HG03066 (cell line): ENCODE results near the gene TTC29.
"Not testable (repeated sequence)": the region's sequence is repeated elsewhere in the genome, so short reads cannot be mapped to it uniquely, and the experiment has no call there.

Experiments
- ATAC-seq: cut with Tn5 transposase; IDR thresholded peaks from one replicate; pipeline ENCODE4 v1.9.1; 2021; ENCODE audit warnings: low read depth; ENCODE audit not compliant: unreplicated experiment

The TTC29 gene

DNA sequence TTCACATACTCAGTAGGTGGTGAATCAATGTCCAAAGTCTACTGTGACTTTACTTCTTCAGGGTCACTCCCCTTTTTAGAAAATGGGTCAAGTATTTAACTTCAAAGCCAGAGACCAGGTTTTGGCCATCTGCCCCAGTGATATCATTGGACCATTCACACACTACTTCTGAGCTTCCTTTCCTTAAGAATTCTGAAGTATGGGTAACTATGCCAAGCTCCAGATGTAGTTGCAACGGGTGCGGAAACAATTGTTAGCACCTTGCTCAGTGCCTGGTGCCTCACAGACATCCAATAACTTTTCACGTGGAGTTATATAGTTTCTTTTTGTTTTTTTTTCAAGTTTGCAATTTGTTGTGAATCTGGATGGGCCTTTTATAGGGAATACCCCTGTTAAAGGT, 62.6 kb downstream of the TTC29 start:
- no peak for ATAC-seq

GRCh38 chr4:146857298-146857697, 88.4 kb downstream of the TTC29 start:
- no peak for ATAC-seq

DNA sequence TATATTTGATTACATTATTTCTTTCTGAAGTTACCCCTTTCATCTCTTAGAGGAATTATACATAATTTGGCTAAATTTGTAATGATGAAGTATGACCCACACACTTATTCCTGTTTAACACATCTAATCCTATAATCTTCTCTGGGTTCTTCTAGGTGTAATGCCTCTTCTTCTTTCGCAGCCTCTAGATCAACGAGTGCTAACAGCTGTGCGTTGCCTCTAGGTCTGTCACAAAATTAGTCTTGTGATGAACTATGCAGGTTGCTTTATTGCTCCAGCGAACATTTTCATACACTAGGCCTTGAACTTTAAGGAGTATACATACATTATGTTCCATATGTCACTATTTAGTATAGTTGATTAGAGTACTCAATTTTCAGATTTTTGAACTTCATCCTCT, 89.9 kb downstream of the TTC29 start:
- ATAC-seq, result no peak

DNA sequence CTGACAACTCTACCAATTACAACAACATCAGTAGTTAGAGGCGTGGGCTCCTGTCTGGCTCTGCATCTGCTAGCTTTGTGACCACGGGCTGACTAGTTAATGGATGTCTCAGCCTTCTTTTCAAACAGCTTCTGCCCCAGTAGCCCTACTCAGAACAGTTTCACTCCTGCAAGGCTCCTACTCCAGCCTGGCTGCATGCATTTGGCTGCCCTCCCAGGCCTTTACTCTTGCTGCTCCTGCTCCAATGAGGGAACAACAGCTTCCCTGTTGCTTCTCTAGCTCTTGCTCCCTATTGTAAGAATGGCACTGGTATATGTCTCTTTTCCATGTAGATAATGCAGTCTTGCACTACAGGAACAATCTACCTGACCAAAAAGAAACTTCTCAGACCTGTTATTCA, 93.3 kb downstream of the TTC29 start:
- no peak for ATAC-seq

- no peak for ATAC-seq
These were observed 98.3 kb downstream of the TTC29 start for GRCh38 chr4:146847345-146847744.

DNA sequence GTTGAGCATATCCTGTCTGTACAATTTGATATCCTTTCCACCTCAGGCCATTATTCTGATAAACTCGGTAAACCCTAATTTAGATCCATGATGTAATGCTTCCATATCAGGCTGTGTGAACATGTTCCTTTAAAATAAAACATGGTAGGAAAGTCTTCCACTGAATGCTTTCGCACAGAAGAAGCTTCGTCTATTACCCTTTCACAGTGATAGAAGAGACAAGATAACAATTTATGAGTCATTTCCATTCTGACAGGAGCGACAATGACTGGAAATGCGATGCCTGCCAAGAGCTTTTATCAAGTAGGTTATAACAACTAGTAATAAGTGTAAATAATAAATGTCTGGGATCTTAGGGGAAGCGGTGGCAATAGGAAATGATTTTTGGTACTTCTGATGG, 98.8 kb downstream of the TTC29 start:
- no peak for ATAC-seq

GRCh38 chr4:146844761-146845160, 100.9 kb downstream of the TTC29 start:
- ATAC-seq, result no peak

DNA sequence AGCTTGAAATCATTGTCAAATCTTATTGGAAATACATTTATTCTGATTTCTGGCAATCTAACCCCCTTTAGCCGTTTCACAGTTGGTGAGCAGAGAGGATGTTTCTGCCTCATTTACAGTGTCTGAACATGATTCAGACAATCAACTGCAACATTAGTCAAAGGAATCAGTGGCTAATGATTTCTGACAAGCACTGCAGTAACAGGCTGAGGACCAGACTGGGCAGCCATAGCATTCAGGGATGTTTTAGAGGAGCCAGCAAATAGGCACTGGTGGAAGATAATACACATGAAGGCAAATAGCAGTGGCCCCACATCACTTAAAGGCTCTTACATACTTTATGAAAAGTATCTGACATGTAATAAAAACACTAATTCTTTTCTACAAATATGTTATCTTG, 102.8 kb downstream of the TTC29 start:
- ATAC-seq, result no peak

DNA sequence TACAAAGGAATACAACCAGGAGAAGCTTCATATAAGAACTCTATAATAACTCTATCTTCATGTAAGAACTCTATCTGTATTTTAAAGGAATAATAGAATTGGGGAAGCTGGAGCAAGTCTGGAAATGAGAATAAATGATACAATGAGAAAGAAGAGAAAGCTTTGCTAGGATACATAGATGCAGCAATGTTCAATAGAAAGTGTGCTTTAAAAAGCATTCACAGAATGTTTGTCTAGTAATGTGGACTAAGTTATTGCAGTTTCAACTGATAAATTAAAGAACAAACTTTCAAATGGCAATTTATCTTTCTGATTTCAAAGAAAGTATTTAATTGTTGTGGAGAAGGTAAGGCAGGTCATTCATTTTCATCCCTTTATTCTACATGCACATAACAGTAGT, 104.9 kb downstream of the TTC29 start:
- no peak for ATAC-seq

- no peak for ATAC-seq
These were observed 110.6 kb downstream of the TTC29 start for GRCh38 chr4:146835096-146835495.

DNA sequence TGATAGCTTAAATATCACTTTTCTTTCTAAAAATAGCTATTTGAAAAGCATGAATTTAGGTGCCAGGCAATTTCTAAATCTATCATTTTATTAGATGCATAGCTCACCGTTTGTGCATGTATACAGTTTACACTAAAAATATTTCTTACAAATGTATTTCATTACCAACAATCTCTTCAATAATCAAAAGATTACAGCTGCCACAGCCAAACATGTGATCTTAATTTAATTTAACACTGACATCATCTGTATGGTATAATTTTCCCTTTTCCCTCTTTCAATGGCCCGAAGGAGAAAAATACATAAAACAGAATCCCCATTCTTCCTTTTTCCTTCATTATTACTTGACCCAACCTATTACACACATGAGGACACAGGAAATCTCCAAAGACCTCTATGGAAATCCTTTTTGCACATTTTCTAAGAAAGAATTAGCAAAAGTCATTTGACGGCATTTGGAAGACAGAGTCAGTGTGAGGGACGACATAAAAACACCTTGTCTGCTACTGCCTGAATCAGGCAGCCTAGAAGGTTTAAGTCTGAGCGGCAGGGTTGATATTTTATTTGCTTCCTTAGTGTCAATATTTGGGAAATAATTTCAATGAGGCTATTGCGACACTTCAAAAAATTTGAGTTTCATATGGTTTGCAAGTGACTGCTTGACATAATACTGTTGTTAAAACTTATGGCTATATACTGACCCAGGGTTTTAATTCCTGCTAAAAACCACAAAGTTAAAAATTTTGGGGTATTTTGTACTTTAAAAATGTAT, 111.2 kb downstream of the TTC29 start:
- ATAC-seq, result no peak

DNA sequence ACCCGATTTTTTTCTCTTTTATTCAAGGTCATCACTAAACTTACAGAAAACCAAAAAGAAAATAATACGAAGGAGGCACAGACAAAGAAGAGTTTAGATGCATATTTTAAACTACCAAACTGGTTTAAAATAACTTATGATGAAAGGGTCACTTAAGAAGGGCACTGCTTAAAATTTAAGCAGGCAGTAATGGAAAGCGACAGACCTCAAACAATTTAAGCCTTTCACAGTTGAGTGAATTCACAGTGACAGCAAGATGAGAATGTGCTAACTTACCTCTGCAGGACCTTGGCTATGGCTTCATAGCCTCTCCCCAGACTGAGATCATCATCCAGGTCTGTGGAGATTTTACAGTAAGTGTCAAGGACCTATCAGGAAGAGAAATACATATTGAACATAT, 112.1 kb downstream of the TTC29 start:
- no peak for ATAC-seq

DNA sequence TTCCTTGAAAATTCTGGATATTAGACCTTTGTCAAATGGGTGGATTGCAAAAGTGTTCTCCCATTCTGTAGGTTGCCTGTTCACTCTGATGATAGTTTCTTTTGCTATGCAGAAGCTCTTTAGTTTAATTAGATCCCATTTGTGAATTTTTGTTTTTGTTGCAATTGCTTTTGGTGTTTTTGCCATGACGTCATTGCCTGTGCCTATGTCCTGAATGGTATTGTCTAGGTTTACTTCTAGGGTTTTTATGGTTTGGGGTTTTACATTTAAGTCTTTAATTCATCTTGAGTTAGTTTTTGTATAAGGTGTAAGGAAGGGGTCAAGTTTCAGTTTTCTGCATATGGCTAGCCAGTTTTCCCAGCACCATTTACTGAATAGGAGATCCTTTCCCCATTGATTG, 122.7 kb downstream of the TTC29 start:
- ATAC-seq, result not testable (repeated sequence)

DNA sequence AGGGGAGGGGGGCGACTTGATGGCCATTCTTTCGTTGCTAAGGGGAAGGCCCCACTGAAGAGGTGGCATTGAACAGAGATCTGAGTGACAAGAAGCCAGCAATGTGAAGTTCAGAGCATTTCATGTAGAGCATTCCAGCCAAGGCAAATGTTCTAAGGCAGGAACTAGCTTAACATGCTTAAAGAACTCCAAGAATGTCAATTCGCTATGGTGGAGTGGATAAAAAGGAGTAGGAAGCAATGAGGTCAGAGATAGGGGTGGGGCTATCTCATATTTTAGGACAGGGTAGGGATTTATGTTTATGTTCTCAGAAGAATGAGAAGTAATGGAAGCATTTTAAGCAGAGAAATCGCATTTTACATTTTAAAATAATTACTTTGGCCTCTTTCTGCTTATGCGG, 130.9 kb downstream of the TTC29 start:
- no peak for ATAC-seq

GRCh38 chr4:146795711-146796110, 150.0 kb downstream of the TTC29 start:
- no peak for ATAC-seq

DNA sequence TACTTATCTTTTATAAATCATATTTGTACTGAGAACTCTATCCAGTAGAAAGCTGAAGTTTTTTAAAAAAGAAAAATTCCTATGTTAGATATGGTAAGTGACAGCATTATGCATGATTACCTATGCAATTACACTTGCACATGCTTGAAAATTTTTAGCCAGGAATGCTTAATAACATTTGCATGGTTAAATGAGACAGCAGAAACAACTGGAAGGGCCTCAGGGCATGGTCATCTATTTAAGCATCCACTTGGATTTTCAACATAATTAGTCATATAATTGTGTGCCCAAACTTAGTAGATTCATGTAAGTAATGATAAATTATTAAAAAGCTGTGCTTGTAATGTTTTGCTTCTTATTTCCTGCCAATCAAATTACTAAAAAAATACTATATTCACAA, 151.9 kb downstream of the TTC29 start:
- ATAC-seq, result no peak

DNA sequence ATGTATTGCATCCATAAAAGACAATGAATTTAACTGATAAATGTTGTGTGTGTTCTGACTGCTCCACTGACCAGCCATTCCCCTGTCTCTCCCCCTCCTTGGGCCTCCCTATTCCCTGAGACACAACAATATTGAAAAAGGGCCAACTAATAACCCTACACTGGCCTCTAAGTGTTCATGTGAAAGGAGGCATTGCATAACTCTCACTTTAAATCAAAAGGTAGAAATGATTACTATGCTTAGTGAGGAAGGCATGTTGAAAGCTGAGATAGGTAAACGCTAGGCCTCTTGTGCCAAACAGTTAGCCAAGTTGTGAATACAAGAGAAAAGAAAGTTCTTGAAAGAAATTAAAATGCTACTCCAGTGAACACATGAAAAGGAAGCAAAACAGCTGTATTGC, 154.2 kb downstream of the TTC29 start:
- no peak for ATAC-seq

- ATAC-seq, result no peak
These were observed 155.1 kb downstream of the TTC29 start for GRCh38 chr4:146790515-146790914.

GRCh38 chr4:146787731-146788130, 157.9 kb downstream of the TTC29 start:
- no peak for ATAC-seq

- ATAC-seq, result no peak
These were observed 169.0 kb downstream of the TTC29 start for GRCh38 chr4:146776691-146777090.

DNA sequence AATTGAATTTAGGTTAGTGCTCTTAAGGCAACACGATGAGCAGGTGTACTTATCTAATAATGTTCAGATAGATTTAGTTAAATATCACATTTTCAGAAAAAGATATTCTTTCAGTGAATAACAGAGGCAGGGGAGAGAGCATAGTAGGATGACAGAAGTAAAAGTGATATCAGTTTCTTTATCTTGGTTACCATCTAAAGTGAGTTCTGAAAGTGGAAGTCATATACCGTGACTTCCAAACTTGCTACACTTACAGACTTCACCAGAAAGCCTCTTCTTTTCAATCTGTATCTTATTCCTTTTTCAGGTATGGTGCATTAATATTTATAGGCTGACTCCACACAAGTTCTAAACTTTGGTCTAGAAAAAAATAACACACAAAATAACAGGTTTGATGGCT, 182.1 kb downstream of the TTC29 start:
- no peak for ATAC-seq

GRCh38 chr4:146762016-146762415, 183.6 kb downstream of the TTC29 start:
- no peak for ATAC-seq

DNA sequence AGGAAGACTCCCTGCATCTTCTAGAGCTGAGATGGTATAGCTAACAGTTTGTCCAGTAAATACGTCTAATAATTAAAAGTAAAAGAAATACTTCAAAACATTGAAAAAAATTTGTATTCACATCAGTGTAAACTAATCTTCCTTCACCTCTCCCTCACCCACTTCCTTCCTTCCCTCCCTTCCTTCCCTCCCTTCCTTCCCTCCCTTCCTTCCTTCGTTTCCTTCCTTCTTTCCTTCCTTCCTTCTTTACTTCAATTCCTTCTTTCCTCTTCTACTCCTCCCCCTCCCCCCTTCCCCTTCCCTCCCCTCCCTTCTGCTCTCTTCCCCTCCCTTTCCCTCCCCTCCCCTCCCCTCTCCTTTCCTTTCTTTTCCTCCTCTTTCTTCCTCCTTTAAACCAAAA, 203.2 kb downstream of the TTC29 start:
- ATAC-seq, result no peak
